ENCODE data around the gene IL1RAPL2. TPM values are rescaled to one million over a fixed set of nuclear protein-coding genes. Genes with fewer than 3 reads are reported as not detected.

The IL1RAPL2 gene
- total RNA-seq, 6 experiments from 2014 or later: 0.13 to 0.70 (median 0.29) TPM; not detected in 1

DNA sequence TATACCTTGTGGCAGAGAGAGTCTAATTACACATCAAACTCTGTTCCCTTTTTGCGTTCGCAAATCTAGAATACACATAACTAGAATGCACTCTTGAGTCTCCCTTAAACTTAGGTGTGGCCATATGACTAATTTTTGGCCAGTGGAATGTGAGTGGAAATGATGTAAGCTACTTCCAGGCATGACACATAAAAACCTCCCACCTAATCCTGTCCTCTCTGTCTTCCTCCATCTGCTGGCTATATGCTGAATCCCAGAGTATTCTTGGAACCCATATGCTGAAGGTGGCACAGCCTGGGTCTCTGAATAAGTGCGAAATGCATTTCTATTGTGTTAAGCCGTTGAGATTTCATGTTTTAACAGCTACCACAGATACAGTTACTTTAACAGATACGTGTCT lies 986.4 kb downstream of the IL1RAPL2 start:
- no peak for ATAC-seq
- Histone ChIP-seq H3K27me3 (no peaks in the 10 kb centered on the region), H3K9me3 (no peaks in the 10 kb centered on the region), H3K4me1 (no peaks in the 10 kb centered on the region), H3K27ac (no peak overlapping the region), H3K36me3 (no peaks in the 10 kb centered on the region), H3K4me3 (no peak overlapping the region)
- DNase-seq: no peak
- 65% methylated on average over 5 of the region's 5 CpGs for WGBS (ENCODE audit: insufficient coverage, low coverage, low lambda C conversion rate, missing lambda C conversion rate)
- intact Hi-C loops (cut with DNase I): no loop called here
- TF ChIP-seq POLR2A (IDR thresholded peaks at IDR 0.05): no peak
- TF ChIP-seq, protein P1, sequence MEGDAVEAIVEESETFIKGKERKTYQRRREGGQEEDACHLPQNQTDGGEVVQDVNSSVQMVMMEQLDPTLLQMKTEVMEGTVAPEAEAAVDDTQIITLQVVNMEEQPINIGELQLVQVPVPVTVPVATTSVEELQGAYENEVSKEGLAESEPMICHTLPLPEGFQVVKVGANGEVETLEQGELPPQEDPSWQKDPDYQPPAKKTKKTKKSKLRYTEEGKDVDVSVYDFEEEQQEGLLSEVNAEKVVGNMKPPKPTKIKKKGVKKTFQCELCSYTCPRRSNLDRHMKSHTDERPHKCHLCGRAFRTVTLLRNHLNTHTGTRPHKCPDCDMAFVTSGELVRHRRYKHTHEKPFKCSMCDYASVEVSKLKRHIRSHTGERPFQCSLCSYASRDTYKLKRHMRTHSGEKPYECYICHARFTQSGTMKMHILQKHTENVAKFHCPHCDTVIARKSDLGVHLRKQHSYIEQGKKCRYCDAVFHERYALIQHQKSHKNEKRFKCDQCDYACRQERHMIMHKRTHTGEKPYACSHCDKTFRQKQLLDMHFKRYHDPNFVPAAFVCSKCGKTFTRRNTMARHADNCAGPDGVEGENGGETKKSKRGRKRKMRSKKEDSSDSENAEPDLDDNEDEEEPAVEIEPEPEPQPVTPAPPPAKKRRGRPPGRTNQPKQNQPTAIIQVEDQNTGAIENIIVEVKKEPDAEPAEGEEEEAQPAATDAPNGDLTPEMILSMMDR (IDR thresholded peaks at IDR 0.05): no peak

DNA sequence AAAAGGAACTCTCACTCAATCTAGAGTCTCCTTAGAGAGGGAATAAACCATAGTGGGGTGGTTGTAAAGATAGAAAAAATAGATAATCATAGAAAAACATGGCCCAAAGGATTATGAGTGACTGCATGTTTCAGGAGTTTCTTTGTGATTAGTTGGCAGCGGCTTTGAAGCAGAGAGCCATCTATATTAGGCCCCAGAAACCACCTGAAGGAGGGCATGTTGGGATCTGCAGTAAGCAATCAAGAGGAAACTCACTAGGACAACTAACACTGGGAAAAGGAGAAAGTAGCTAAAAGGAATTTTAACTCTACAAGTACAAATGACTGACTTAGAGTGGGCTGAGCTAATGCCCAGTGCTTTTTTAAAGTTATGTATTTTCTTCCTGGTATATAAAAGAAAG lies 987.1 kb downstream of the IL1RAPL2 start:
- Histone ChIP-seq H3K27ac (no peak overlapping the region), H3K4me3 (no peak overlapping the region), H3K4me1 (no peaks in the 10 kb centered on the region), H3K9me3 (no peaks in the 10 kb centered on the region), H3K27me3 (no peaks in the 10 kb centered on the region), H3K36me3 (no peaks in the 10 kb centered on the region)
- WGBS (ENCODE audit: insufficient coverage, low coverage, low lambda C conversion rate, missing lambda C conversion rate): 70% methylated on average over 1 of the region's 1 CpG
- DNase-seq (no peak), ATAC-seq (no peak)
- intact Hi-C loops (cut with DNase I): no loop called here
- no peak for TF ChIP-seq POLR2A (IDR thresholded peaks at IDR 0.05)
- TF ChIP-seq, protein P1 (IDR thresholded peaks at IDR 0.05): no peak

DNA sequence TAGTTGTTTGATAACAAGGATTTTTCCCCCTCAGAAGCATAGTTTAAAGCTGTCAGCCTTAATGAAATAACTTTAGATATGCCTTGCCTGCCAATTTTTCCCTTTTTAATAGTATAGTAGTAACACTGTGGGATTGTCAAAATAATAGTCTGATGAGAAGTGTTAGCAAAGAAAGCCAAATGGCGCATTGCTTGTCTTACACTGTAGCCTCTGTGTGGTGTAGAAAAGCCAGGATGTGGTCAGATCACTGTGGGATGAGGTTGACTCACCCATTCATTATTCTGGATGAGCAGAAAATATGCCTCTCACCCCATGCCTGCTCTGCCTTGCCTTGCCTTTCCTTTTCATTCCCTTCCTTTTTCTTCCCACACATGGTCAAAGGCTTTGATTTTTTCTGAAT lies 998.5 kb downstream of the IL1RAPL2 start:
- Histone ChIP-seq H3K9me3 (no peaks in the 10 kb centered on the region), H3K36me3 (no peaks in the 10 kb centered on the region), H3K27ac (no peak overlapping the region), H3K27me3 (no peaks in the 10 kb centered on the region), H3K4me1 (no peaks in the 10 kb centered on the region), H3K4me3 (no peak overlapping the region)
- no peak for DNase-seq
- intact Hi-C loops (cut with DNase I): no loop called here
- no peak for ATAC-seq
- no peak for TF ChIP-seq POLR2A (IDR thresholded peaks at IDR 0.05)
- TF ChIP-seq, protein P1 (IDR thresholded peaks at IDR 0.05): no peak
- WGBS (ENCODE audit: insufficient coverage, low coverage, low lambda C conversion rate, missing lambda C conversion rate): 55% methylated on average over 1 of the region's 1 CpG

DNA sequence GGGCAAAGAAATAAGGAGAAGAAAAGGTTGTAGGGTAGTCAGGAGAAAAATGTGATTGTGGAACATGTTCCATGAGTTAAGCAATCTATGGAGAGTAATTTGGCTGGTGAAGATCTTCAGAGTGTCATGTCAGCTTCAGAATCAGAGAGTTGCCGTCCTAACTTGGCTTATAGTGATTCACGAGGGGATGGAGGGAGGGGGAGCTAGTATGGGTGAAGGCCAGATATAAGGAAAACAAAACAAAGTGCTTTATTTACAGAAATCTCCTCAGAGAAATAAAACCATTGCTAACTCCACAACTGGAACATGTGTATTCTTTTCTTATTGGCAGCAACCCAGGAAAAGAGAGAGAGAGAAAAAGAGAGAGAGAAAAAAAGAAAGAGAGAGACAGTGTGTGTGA lies 999.9 kb downstream of the IL1RAPL2 start:
- Histone ChIP-seq H3K9me3 (no peaks in the 10 kb centered on the region), H3K4me3 (no peak overlapping the region), H3K4me1 (no peaks in the 10 kb centered on the region), H3K27ac (no peak overlapping the region), H3K27me3 (no peaks in the 10 kb centered on the region), H3K36me3 (no peaks in the 10 kb centered on the region)
- TF ChIP-seq, protein P1 (IDR thresholded peaks at IDR 0.05): no peak
- TF ChIP-seq POLR2A (IDR thresholded peaks at IDR 0.05): no peak
- 60% methylated on average over 2 of the region's 2 CpGs for WGBS (ENCODE audit: insufficient coverage, low coverage, low lambda C conversion rate, missing lambda C conversion rate)
- ATAC-seq (no peak), DNase-seq (no peak)
- intact Hi-C loops (cut with DNase I): no loop called here

DNA sequence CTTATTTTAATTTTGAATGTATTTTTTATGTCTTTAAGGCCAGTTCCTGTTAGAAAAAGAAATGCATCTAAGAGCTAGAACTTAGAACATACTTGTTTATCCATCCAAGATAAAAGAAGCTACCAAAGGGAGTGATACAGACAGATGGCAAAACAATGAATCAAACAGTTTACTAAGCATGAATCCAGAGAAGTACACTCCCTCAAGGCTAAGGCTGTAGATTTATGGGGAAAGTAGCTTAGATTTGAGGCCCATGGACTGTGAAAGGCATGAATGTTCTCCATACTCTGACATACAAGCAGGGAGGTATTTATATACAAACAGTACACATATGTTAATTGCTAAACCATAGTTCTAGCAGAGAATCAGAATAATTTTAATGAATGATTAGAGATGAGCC lies 1001.1 kb downstream of the IL1RAPL2 start:
- no peak overlapping the region for H3K27ac ChIP-seq
- no peak for TF ChIP-seq POLR2A (IDR thresholded peaks at IDR 0.05)
- TF ChIP-seq, protein P1 (IDR thresholded peaks at IDR 0.05): no peak
- H3K4me3 ChIP-seq: no peak overlapping the region
- DNase-seq (no peak), ATAC-seq (no peak)
- H3K9me3 ChIP-seq: no peaks in the 10 kb centered on the region
- intact Hi-C loops (cut with DNase I): no loop called here
- H3K4me1 ChIP-seq: no peaks in the 10 kb centered on the region
- no peaks in the 10 kb centered on the region for H3K36me3 ChIP-seq
- H3K27me3 ChIP-seq: no peaks in the 10 kb centered on the region

Measured in right lobe of liver (tissue), 6 donors.